Caco-2 (cell line): Measurements from ENCODE around the gene WWOX. TPM values are rescaled to one million over a fixed set of nuclear protein-coding genes. Genes with fewer than 3 reads are reported as not detected.
A peak's percentile ranks its signal among the peaks of the same experiment; 100 is the strongest.

Experiments
- BruUV-seq: library from RNA; stranded (reverse); fragments of 400-500 nt; replicated peaks from 2 replicates; lab custom pipeline; 2021; lab: Mats Ljungman, UMichigan
- CTCF ChIA-PET: fragments of 300-600 bp; sonication (Branson Sonifier 250); formaldehyde crosslinking; loops from one replicate; lab custom pipeline; 2022; ENCODE audit warnings: antibody characterized with exemption; lab: Charles Lee
- POLR2A ChIA-PET: fragments of 300-600 bp; sonication (Branson Sonifier 250); formaldehyde crosslinking; loops from one replicate; lab custom pipeline; 2022; ENCODE audit warnings: antibody characterized with exemption; lab: Charles Lee
- DNase-seq, 2 experiments: peaks; one replicate each; pipeline versions ENCODE4 v3.0.0 to v3.0.0-alpha.2; 2020 to 2022
- H3K27me3 ChIP-seq: replicated peaks from 2 replicates; pipeline ENCODE4 v1.6.0; 2011; ENCODE audit warnings: low read length; ENCODE audit not compliant: control insufficient read depth, insufficient read depth
- H3K36me3 ChIP-seq: 2 replicates; pipeline ENCODE4 v1.5.1; 2011; ENCODE audit warnings: low read length; ENCODE audit not compliant: control insufficient read depth, insufficient read depth
- H3K4me1 ChIP-seq: fragments of 250-450 bp; sonication (Bioruptor Pico); 2 replicates; pipeline ENCODE4 v1.5.1; 2020; ENCODE audit warnings: mild to moderate bottlenecking
- H3K4me3 ChIP-seq: 2 replicates; pipeline ENCODE4 v1.5.1; 2011; ENCODE audit warnings: low read depth, mild to moderate bottlenecking, control low read depth, low read length
- H3K9me3 ChIP-seq: fragments of 250-450 bp; sonication (Bioruptor Pico); 2 replicates; pipeline ENCODE4 v1.5.1; 2020; ENCODE audit warnings: mild to moderate bottlenecking, moderate library complexity
- H3K27ac Mint-ChIP-seq: one replicate; pipeline ENCODE4 v1.8.0; 2022; ENCODE audit warnings: mixed read lengths; ENCODE audit not compliant: unreplicated experiment
- H3K27me3 Mint-ChIP-seq: one replicate; pipeline ENCODE4 v1.8.0; 2022; ENCODE audit warnings: mixed read lengths; ENCODE audit not compliant: insufficient read depth, unreplicated experiment
- H3K36me3 Mint-ChIP-seq: one replicate; pipeline ENCODE4 v1.8.0; 2022; ENCODE audit warnings: mild to moderate bottlenecking, mixed read lengths; ENCODE audit not compliant: insufficient read depth, unreplicated experiment
- H3K4me1 Mint-ChIP-seq: one replicate; pipeline ENCODE4 v1.8.0; 2022; ENCODE audit warnings: low read depth, mixed read lengths; ENCODE audit not compliant: unreplicated experiment
- H3K4me3 Mint-ChIP-seq: one replicate; pipeline ENCODE4 v1.8.0; 2022; ENCODE audit warnings: mild to moderate bottlenecking, moderate library complexity, mixed read lengths; ENCODE audit not compliant: unreplicated experiment
- H3K9me3 Mint-ChIP-seq: one replicate; pipeline ENCODE4 v1.8.0; 2022; ENCODE audit warnings: mixed read lengths; ENCODE audit not compliant: unreplicated experiment
- intact Hi-C: fragments of 100-400 bp; cut with micrococcal nuclease; formaldehyde crosslinking; loops from one replicate; pipeline ENCODE4 v1.10.0; 2022; ENCODE audit not compliant: unreplicated experiment
- total RNA-seq: library from RNA; stranded (reverse); gene quantifications from 2 replicates; pipeline ENCODE4 v1.2.3, GENCODE V29; 2022
- TF ChIP-seq, protein P1 (sequence below), 2 experiments: fragments of 200-600 bp in 1 of 2; IDR thresholded peaks; 1 replicate in 1 of 2; 2 replicates in 1 of 2; pipeline versions ENCODE4 v1.5.1 to v1.8.0; 2011 to 2022; ENCODE audit warnings: antibody characterized with exemption in 1 of 2, control low read depth in 1 of 2, inconsistent platforms in 1 of 2, low read depth in 1 of 2, low read length in 1 of 2, mild to moderate bottlenecking in 1 of 2, moderate library complexity in 1 of 2; ENCODE audit not compliant: insufficient read depth in 1 of 2, severe bottlenecking in 1 of 2, unreplicated experiment in 1 of 2

WWOX gene
- total RNA-seq, 1 experiment from 2014 or later = 45.0 TPM

DNA sequence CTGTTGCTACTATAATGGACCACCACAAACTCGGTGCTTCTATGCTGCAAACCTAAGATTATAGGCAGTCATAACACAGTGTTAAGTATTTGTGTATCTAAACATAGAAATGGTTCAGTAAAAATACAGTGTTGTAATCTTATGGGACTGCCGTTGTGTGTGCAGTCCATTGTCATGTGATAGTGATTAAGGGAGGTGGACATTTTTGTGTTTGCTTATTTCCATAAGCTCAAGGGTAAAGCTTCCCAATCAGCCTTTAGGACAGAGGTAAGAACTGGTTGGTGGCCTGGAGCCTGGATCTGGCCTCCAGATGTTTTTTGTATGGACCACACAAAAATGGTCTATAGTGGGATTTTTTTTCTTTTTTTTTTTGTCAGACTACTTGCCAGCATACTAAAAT, 29.9 kb downstream of the WWOX start:
- Histone ChIP-seq H3K27me3 (no peaks in the 10 kb centered on the region), H3K36me3 (no peaks in the 10 kb centered on the region; the same call in 1 of the 2 replicates), H3K4me1 (peaks cover 21% of the 10 kb centered on the region), H3K9me3 (no peaks in the 10 kb centered on the region), H3K4me3 (no peak overlapping the region)
- Mint-ChIP-seq H3K27me3 (no peaks in the 10 kb centered on the region), H3K4me3 (no peak overlapping the region), H3K9me3 (no peaks in the 10 kb centered on the region), H3K4me1 (peaks cover 17% of the 10 kb centered on the region), H3K36me3 (peaks cover 6% of the 10 kb centered on the region), H3K27ac (peak overlapping the region; percentile 23)
- no peak for DNase-seq
- CTCF ChIA-PET = interaction anchor here (1.0 kb wide), 1 partner anchor 111 kb away, joined by 3 read pairs; no protein-coding TSS in a partner anchor
- intact Hi-C loops = loop anchor here (10.0 kb wide), 1 partner anchor 645 kb away; no protein-coding TSS in a partner anchor
- TF ChIP-seq, protein P1, sequence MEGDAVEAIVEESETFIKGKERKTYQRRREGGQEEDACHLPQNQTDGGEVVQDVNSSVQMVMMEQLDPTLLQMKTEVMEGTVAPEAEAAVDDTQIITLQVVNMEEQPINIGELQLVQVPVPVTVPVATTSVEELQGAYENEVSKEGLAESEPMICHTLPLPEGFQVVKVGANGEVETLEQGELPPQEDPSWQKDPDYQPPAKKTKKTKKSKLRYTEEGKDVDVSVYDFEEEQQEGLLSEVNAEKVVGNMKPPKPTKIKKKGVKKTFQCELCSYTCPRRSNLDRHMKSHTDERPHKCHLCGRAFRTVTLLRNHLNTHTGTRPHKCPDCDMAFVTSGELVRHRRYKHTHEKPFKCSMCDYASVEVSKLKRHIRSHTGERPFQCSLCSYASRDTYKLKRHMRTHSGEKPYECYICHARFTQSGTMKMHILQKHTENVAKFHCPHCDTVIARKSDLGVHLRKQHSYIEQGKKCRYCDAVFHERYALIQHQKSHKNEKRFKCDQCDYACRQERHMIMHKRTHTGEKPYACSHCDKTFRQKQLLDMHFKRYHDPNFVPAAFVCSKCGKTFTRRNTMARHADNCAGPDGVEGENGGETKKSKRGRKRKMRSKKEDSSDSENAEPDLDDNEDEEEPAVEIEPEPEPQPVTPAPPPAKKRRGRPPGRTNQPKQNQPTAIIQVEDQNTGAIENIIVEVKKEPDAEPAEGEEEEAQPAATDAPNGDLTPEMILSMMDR (IDR thresholded peaks at IDR 0.05; ENCODE audit: insufficient read depth in 1 of 2, low read depth in 1 of 2, low read length in 1 of 2, severe bottlenecking in 1 of 2, unreplicated experiment in 1 of 2) = no peak
- BruUV-seq = no TSS peak
- POLR2A ChIA-PET = no interaction called here

DNA sequence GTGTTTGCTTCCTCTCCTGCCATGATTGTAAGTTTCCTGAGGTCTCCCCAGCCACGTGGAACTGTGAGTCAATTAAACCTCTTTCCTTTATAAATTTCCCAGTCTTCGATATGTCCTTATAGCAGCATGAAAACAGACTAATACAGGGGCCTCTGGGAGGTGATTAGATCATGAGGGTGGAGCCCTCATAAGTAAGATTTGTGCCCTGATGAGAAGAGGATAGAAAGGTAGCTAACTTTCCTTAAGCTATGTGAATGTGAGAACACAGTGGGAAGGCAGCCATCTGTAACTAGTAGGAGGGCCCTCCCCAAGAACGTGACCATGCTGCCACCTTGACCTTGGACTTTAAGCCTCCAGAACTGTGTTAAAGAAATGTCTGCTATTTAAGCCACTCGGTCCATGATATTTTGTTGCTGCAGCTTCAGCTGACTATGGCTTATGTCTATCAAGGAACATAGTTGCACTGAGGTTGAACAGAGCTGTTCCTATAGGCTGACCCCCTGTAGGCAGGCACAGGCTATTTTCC, 30.7 kb downstream of the WWOX start:
- intact Hi-C loops = loop anchor here (5.0 kb wide), 2 partner anchors 52 to 82 kb away; no protein-coding TSS in a partner anchor
- H3K4me1 ChIP-seq = peaks cover 25% of the 10 kb centered on the region
- TSS peak; percentile 3 for BruUV-seq
- Mint-ChIP-seq H3K4me3 (no peak overlapping the region), H3K27ac (no peak overlapping the region), H3K36me3 (peaks cover 6% of the 10 kb centered on the region), H3K27me3 (no peaks in the 10 kb centered on the region), H3K4me1 (peaks cover 18% of the 10 kb centered on the region), H3K9me3 (no peaks in the 10 kb centered on the region)
- CTCF ChIA-PET = no interaction called here
- no peaks in the 10 kb centered on the region; the same call in 1 of the 2 replicates for H3K36me3 ChIP-seq
- H3K27me3 ChIP-seq = no peaks in the 10 kb centered on the region
- POLR2A ChIA-PET = no interaction called here
- DNase-seq = no peak
- TF ChIP-seq, protein P1 (IDR thresholded peaks at IDR 0.05; ENCODE audit: insufficient read depth in 1 of 2, low read depth in 1 of 2, low read length in 1 of 2, severe bottlenecking in 1 of 2, unreplicated experiment in 1 of 2) = no peak
- H3K9me3 ChIP-seq = no peaks in the 10 kb centered on the region
- no peak overlapping the region for H3K4me3 ChIP-seq

DNA sequence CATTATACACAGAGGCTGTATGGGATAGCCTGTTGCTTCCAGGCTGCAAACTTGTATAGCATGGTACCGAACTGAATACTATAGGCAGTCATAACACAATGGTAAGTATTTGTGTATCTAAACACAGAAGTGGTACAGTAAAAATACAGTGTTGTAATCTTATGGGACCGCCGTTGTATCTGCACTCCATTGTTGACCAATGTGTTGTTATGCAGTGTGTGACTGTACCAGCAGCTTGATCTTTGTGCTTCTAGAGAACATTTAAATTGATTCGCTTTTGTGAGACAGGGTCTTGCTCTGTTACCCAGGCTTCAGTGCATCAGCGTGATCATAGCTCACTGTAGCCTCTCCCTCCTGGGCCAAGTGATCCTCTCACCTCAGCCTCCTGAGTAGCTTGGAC, 31.5 kb downstream of the WWOX start:
- H3K27me3 ChIP-seq = no peaks in the 10 kb centered on the region
- Mint-ChIP-seq H3K4me3 (no peak overlapping the region), H3K36me3 (peaks cover 6% of the 10 kb centered on the region), H3K27me3 (no peaks in the 10 kb centered on the region), H3K9me3 (no peaks in the 10 kb centered on the region), H3K27ac (no peak overlapping the region), H3K4me1 (peaks cover 27% of the 10 kb centered on the region)
- intact Hi-C loops = loop anchor here (5.0 kb wide), 2 partner anchors 51 to 81 kb away; no protein-coding TSS in a partner anchor
- CTCF ChIA-PET = interaction anchor here (0.6 kb wide), 1 partner anchor 1013 kb away, joined by 3 read pairs; no protein-coding TSS in a partner anchor
- H3K4me3 ChIP-seq = no peak overlapping the region
- POLR2A ChIA-PET = no interaction called here
- H3K9me3 ChIP-seq = no peaks in the 10 kb centered on the region
- H3K36me3 ChIP-seq = no peaks in the 10 kb centered on the region; the same call in 1 of the 2 replicates
- BruUV-seq = no TSS peak
- TF ChIP-seq, protein P1 (IDR thresholded peaks at IDR 0.05; ENCODE audit: insufficient read depth in 1 of 2, low read depth in 1 of 2, low read length in 1 of 2, severe bottlenecking in 1 of 2, unreplicated experiment in 1 of 2) = no peak
- DNase-seq = no peak
- H3K4me1 ChIP-seq = peaks cover 31% of the 10 kb centered on the region
